ENCODE data around the gene GZMA.
"Not testable (repeated sequence)": the region's sequence is repeated elsewhere in the genome, so short reads cannot be mapped to it uniquely, and the experiment has no call there.

GZMA gene

GRCh38 chr5:55102348-55102747, at the start of gene GZMA:
GZMA (plus strand) TSS chr5:55102646; CDS start chr5:55102683, 37 bp downstream.
- no peak for DNase-seq

- DNase-seq = no peak
Measured at GRCh38 chr5:55055183-55055582, 47.3 kb upstream of the GZMA start.

- DNase-seq = peak; percentile 61
Measured at GRCh38 chr5:55062039-55062779, 40.2 kb upstream of the GZMA start.

GRCh38 chr5:55063220-55063863, 39.1 kb upstream of the GZMA start:
- DNase-seq = no peak

- DNase-seq = no peak
Measured at GRCh38 chr5:55063899-55064298, 38.5 kb upstream of the GZMA start.

- DNase-seq = no peak
Measured at GRCh38 chr5:55064523-55064922, 37.9 kb upstream of the GZMA start.

GRCh38 chr5:55066277-55066676, 36.2 kb upstream of the GZMA start:
- no peak for DNase-seq

- DNase-seq = no peak
Measured at GRCh38 chr5:55070968-55071367, 31.5 kb upstream of the GZMA start.

GRCh38 chr5:55071413-55071812, 31.0 kb upstream of the GZMA start:
- DNase-seq = no peak

GRCh38 chr5:55072666-55073065, 29.8 kb upstream of the GZMA start:
- DNase-seq = no peak

GRCh38 chr5:55073211-55073610, 29.2 kb upstream of the GZMA start:
- no peak for DNase-seq

GRCh38 chr5:55081541-55081940, 20.9 kb upstream of the GZMA start:
- no peak for DNase-seq

GRCh38 chr5:55089301-55089700, 13.1 kb upstream of the GZMA start:
- DNase-seq = not testable (repeated sequence)

- not testable (repeated sequence) for DNase-seq
Measured at GRCh38 chr5:55091011-55091410, 11.4 kb upstream of the GZMA start.

GRCh38 chr5:55096182-55096581, 6.3 kb upstream of the GZMA start:
- no peak for DNase-seq

GRCh38 chr5:55096861-55097260, 5.6 kb upstream of the GZMA start:
- no peak for DNase-seq

GRCh38 chr5:55101148-55101547, 1.3 kb upstream of the GZMA start:
- not testable (repeated sequence) for DNase-seq

- no peak for DNase-seq
Measured at GRCh38 chr5:55101556-55102276, 730 bp upstream of the GZMA start.

- DNase-seq = no peak
Measured at GRCh38 chr5:55104036-55104772, 1.8 kb downstream of the GZMA start.

GRCh38 chr5:55104946-55105701, 2.7 kb downstream of the GZMA start:
- DNase-seq = no peak

- DNase-seq = not testable (repeated sequence)
Measured at GRCh38 chr5:55105976-55106375, 3.5 kb downstream of the GZMA start.

- DNase-seq = no peak
Measured at GRCh38 chr5:55108661-55109060, 6.2 kb downstream of the GZMA start.

All from NCI-H1105 treated with DMSO at 0.1 percent for 48 hours (cell line).